CD8-positive, alpha-beta memory T cell (primary cell): ENCODE data around the gene C16orf96. TPM values are rescaled to one million over a fixed set of nuclear protein-coding genes. Genes with fewer than 3 reads are reported as not detected.

ENCODE experiments used
- CTCF ChIA-PET: fragments of 350-600 bp; sonication (Branson Sonifier 250); formaldehyde crosslinking; loops from one replicate; lab custom pipeline; 2021; ENCODE audit warnings: antibody characterized with exemption; lab: Charles Lee
- POLR2A ChIA-PET: fragments of 350-600 bp; sonication (Branson Sonifier 250); formaldehyde crosslinking; loops from one replicate; lab custom pipeline; 2021; ENCODE audit warnings: antibody characterized with exemption; lab: Charles Lee
- DNase-seq, 5 donors: peaks; one replicate each; pipeline versions ENCODE4 v3.0.0 to v3.0.0-alpha.2; 2020 to 2022; ENCODE audit warnings: mixed read lengths in 1 of 5
- H3K27ac ChIP-seq: one replicate; pipeline ENCODE4 v1.7.0; 2013; ENCODE audit warnings: low read depth, mild to moderate bottlenecking, low read length, moderate library complexity
- H3K27me3 ChIP-seq: 2 replicates; pipeline ENCODE4 v1.7.0; 2013; ENCODE audit warnings: low read length, mild to moderate bottlenecking; ENCODE audit not compliant: insufficient read depth, poor library complexity, severe bottlenecking
- H3K36me3 ChIP-seq: 2 replicates; pipeline ENCODE4 v1.7.0; 2013; ENCODE audit warnings: mild to moderate bottlenecking, low read length, moderate library complexity; ENCODE audit not compliant: insufficient read depth
- H3K4me1 ChIP-seq: 2 replicates; pipeline ENCODE4 v1.7.0; 2013; ENCODE audit warnings: mild to moderate bottlenecking, low read length, moderate library complexity; ENCODE audit not compliant: insufficient read depth
- H3K4me3 ChIP-seq: 2 replicates; pipeline ENCODE4 v1.7.0; 2013; ENCODE audit warnings: mild to moderate bottlenecking, low read length
- H3K9me3 ChIP-seq: 2 replicates; pipeline ENCODE4 v1.7.0; 2013; ENCODE audit warnings: mild to moderate bottlenecking, low read length
- H3K27ac Mint-ChIP-seq, 8 donors: one replicate each; pipeline ENCODE4 v1.8.0; 2020 to 2021; ENCODE audit warnings: mixed read lengths in 8 of 8, mild to moderate bottlenecking in 6 of 8, inconsistent platforms in 3 of 8, moderate library complexity in 3 of 8
- H3K27me3 Mint-ChIP-seq, 2 donors: one replicate each; pipeline ENCODE4 v1.8.0; 2020 to 2021; ENCODE audit warnings: mixed read lengths in 2 of 2, mild to moderate bottlenecking in 1 of 2, moderate library complexity in 1 of 2
- H3K36me3 Mint-ChIP-seq, 3 donors: one replicate each; pipeline ENCODE4 v1.8.0; 2020 to 2021; ENCODE audit warnings: mixed read lengths in 3 of 3, inconsistent platforms in 1 of 3, mild to moderate bottlenecking in 1 of 3
- H3K4me1 Mint-ChIP-seq, 3 donors: one replicate each; pipeline ENCODE4 v1.8.0; 2020 to 2021; ENCODE audit warnings: mixed read lengths in 3 of 3, inconsistent platforms in 1 of 3, mild to moderate bottlenecking in 1 of 3
- H3K4me3 Mint-ChIP-seq, 7 donors: one replicate each; pipeline ENCODE4 v1.8.0; 2020 to 2021; ENCODE audit warnings: mixed read lengths in 7 of 7, mild to moderate bottlenecking in 6 of 7, moderate library complexity in 4 of 7, inconsistent platforms in 2 of 7
- H3K9me3 Mint-ChIP-seq, 5 donors: one replicate each; pipeline ENCODE4 v1.8.0; 2020 to 2022; ENCODE audit warnings: mixed read lengths in 5 of 5, mild to moderate bottlenecking in 3 of 5, moderate library complexity in 2 of 5, inconsistent platforms in 1 of 5
- polyA plus RNA-seq: library from polyadenylated mRNA; unstranded; fragments of 300-500 nt; fragmentation: Illumina TruSeq; gene quantifications from one replicate; pipeline ENCODE4 v1.2.3, GENCODE V29; 2021
- total RNA-seq, 2 experiments: library from RNA; stranded (reverse); gene quantifications; one replicate each; pipeline ENCODE4 v1.2.3, GENCODE V29; 2021

C16orf96 gene
- total and polyA plus RNA-seq, 3 experiments from 2014 or later = 0.05 to 0.11 (median 0.07) TPM

DNA sequence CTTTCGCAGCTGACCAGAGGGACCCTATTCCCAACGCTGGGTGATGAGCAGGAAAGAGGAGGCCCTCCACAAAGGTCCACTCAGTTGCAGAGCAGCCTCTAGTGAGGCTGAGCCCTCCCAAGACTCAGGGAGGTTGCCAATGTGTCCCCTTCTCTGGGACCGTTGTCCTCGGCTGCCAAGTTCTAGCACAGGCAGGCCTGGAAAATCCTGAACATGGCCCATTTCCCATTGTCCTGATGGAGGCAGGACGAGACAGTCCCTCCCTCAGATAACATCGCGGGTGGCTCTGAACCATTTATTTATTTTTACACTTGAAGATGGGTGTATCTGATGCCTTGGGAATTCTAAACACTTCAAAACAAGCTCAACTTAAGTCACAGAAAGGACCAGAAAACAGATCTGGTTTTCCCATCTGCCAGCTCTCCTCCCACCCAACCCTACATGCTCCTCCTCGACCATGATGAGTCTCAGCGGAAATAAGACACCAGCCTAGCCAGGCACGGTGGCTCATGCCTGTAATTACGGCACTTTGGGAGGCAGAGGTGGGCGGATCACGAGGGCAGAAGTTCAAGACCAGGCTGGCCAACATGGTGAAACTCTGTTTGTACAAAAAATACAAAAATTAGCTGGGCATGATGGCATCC lies 30.4 kb upstream of the C16orf96 start:
- Histone ChIP-seq H3K36me3 (peaks cover 4% of the 10 kb centered on the region), H3K9me3 (no peaks in the 10 kb centered on the region), H3K27me3 (no peaks in the 10 kb centered on the region), H3K4me1 (peaks cover 23% of the 10 kb centered on the region), H3K4me3 (no peak overlapping the region), H3K27ac (no peak overlapping the region)
- DNase-seq = no peak
- Mint-ChIP-seq H3K4me3 (no peak overlapping the region), H3K4me1 (peaks cover 18 to 33% (median 23%) of the 10 kb centered on the region in 3 donors), H3K36me3 (peaks cover 0 to 21% (median 0%) of the 10 kb centered on the region in 3 donors), H3K9me3 (no peaks in the 10 kb centered on the region), H3K27me3 (no peaks in the 10 kb centered on the region), H3K27ac (no peak overlapping the region)
- CTCF ChIA-PET = interaction anchor here (1.7 kb wide), 2 partner anchors 19 to 23 kb away, joined by 4 to 5 read pairs; no protein-coding TSS in a partner anchor
- POLR2A ChIA-PET = no interaction called here

DNA sequence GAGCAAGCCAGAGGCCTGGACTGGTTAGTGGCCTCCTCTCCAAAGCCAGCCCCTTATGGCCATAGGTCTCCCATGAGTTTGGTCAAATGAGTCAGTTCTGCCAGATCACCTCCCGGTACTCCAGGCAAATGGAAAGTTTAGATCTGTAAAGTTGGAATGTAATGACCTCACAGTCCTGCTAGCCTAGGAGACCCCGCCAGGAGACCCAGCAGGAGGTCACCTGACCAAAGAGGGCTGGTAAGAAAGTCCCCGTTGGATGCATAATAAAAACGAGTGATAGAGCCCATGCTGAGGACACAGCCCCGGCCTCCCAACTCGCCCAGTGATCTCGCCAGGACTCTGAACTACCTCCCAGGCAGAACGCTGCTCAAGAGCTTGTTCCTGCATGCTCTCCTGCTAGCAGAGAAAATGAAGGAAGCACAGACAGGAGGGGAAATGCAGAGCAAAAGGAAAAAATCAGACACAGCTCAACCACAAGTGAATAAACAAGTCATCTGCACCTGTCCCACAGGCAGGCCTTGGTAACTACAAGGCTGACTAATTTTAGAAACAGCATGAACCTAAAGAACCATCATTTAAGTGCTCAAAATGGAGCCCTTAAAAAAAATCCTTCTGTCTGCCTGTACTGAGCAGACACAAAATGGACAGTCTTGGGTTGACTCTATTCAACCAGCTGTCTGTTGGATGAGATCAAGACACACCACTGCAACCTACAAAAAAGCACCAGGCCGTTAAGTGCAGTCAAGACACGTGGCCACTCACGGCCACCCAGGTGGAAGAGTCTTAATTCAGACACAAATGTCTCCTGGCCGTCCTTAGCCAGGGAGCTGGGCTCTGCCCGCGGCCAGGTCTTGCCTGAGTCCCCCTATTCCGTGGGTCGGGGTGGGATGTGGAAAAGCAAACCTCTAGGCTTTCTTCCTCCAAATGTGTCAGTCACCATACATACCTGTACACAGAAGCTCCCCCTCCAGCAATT lies 26.8 kb upstream of the C16orf96 start:
- no peak overlapping the region for H3K4me3 ChIP-seq
- H3K4me3 Mint-ChIP-seq = peak overlapping the region in 6 of 7 donors; percentile 6 to 81 (median 34)
- H3K4me1 Mint-ChIP-seq = peaks cover 22 to 51% (median 31%) of the 10 kb centered on the region in 3 donors

GRCh38 chr16:4531811-4532210 lies 24.3 kb upstream of the C16orf96 start:
- H3K4me1 Mint-ChIP-seq = peaks cover 41 to 66% (median 42%) of the 10 kb centered on the region in 3 donors
- H3K4me3 Mint-ChIP-seq = peak overlapping the region in 1 of 7 donors; percentile 32
- ChIA-PET POLR2A (no interaction called here), CTCF (interaction anchor here (1.2 to 1.7 kb wide), 2 partner anchors 16 to 45 kb away, joined by 3 to 4 read pairs; no protein-coding TSS in a partner anchor)
- Histone ChIP-seq H3K9me3 (no peaks in the 10 kb centered on the region), H3K4me3 (no peak overlapping the region), H3K36me3 (no peaks in the 10 kb centered on the region), H3K4me1 (peaks cover 47% of the 10 kb centered on the region), H3K27ac (no peak overlapping the region), H3K27me3 (no peaks in the 10 kb centered on the region)
- H3K36me3 Mint-ChIP-seq = peaks cover 0 to 16% (median 8%) of the 10 kb centered on the region in 3 donors
- peak overlapping the region in 4 of 8 donors; percentile 29 to 76 (median 50) for H3K27ac Mint-ChIP-seq
- no peaks in the 10 kb centered on the region for H3K27me3 Mint-ChIP-seq
- H3K9me3 Mint-ChIP-seq = no peaks in the 10 kb centered on the region
- DNase-seq = no peak

More for the DNA sequence above, 26.8 kb upstream of the C16orf96 start:
- DNase-seq = peak in 1 of 5 donors; percentile 35
- H3K36me3 Mint-ChIP-seq = peaks cover 0 to 15% (median 8%) of the 10 kb centered on the region in 3 donors
- ChIA-PET CTCF (interaction anchor here (0.7 to 1.5 kb wide), 3 partner anchors 15 to 171 kb away, joined by 3 to 6 read pairs (median 3); no protein-coding TSS in a partner anchor), POLR2A (interaction anchor here (0.7 to 1.8 kb wide), 2 partner anchors 9 to 19 kb away, joined by 5 to 14 read pairs; partner anchors contain the start of gene CDIP1)
- Histone ChIP-seq H3K36me3 (no peaks in the 10 kb centered on the region), H3K27ac (no peak overlapping the region), H3K27me3 (no peaks in the 10 kb centered on the region), H3K9me3 (no peaks in the 10 kb centered on the region), H3K4me1 (peaks cover 27% of the 10 kb centered on the region)
- peak overlapping the region; percentile 17 to 91 (median 80) for H3K27ac Mint-ChIP-seq
- no peaks in the 10 kb centered on the region for H3K9me3 Mint-ChIP-seq
- no peaks in the 10 kb centered on the region for H3K27me3 Mint-ChIP-seq

DNA sequence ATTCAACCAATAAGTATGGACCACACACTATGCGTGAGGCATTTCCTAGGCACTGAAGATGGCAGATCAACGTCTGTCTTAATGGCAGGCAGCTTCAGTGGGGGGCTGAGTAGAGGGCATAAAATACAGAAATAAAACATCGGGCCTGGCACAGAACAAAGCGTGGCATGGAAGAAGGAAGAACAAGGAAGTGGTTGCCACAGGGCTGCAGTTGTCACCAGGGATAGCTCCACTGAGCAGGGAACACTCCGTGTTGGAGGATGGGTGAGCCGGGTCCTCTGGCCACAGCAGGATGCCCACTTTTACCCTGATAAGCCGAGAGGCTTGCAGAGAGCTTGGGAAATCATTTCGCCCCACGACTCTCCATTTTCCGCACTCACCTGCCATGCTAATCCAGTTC lies 23.9 kb upstream of the C16orf96 start:
- no peak for DNase-seq
- Histone ChIP-seq H3K36me3 (no peaks in the 10 kb centered on the region), H3K27ac (no peak overlapping the region), H3K4me1 (peaks cover 45% of the 10 kb centered on the region), H3K4me3 (no peak overlapping the region), H3K27me3 (no peaks in the 10 kb centered on the region), H3K9me3 (no peaks in the 10 kb centered on the region)
- ChIA-PET CTCF (interaction anchor here (1.7 kb wide), 1 partner anchor 16 kb away, joined by 4 read pairs; no protein-coding TSS in a partner anchor), POLR2A (no interaction called here)
- Mint-ChIP-seq H3K4me3 (peak overlapping the region in 1 of 7 donors; percentile 32), H3K27ac (peak overlapping the region in 5 of 8 donors; percentile 14 to 76 (median 31)), H3K4me1 (peaks cover 45 to 69% (median 46%) of the 10 kb centered on the region in 3 donors), H3K9me3 (no peaks in the 10 kb centered on the region), H3K36me3 (peaks cover 0 to 16% (median 8%) of the 10 kb centered on the region in 3 donors), H3K27me3 (no peaks in the 10 kb centered on the region)

GRCh38 chr16:4533490-4533889 lies 22.6 kb upstream of the C16orf96 start:
- no peak overlapping the region for H3K4me3 Mint-ChIP-seq
- H3K4me1 ChIP-seq = peaks cover 46% of the 10 kb centered on the region
- no peak overlapping the region for H3K27ac ChIP-seq
- H3K27ac Mint-ChIP-seq = peak overlapping the region in 4 of 8 donors; percentile 23 to 60 (median 39)
- POLR2A ChIA-PET = no interaction called here
- no peak overlapping the region for H3K4me3 ChIP-seq
- peaks cover 42 to 65% (median 44%) of the 10 kb centered on the region in 3 donors for H3K4me1 Mint-ChIP-seq
- no peaks in the 10 kb centered on the region for H3K9me3 Mint-ChIP-seq
- CTCF ChIA-PET = interaction anchor here (1.5 to 1.7 kb wide), 2 partner anchors 15 to 28 kb away, joined by 3 to 4 read pairs; no protein-coding TSS in a partner anchor
- no peaks in the 10 kb centered on the region for H3K27me3 ChIP-seq
- peaks cover 0 to 16% (median 8%) of the 10 kb centered on the region in 3 donors for H3K36me3 Mint-ChIP-seq
- no peaks in the 10 kb centered on the region for H3K27me3 Mint-ChIP-seq
- DNase-seq = no peak
- H3K9me3 ChIP-seq = no peaks in the 10 kb centered on the region
- H3K36me3 ChIP-seq = no peaks in the 10 kb centered on the region

DNA sequence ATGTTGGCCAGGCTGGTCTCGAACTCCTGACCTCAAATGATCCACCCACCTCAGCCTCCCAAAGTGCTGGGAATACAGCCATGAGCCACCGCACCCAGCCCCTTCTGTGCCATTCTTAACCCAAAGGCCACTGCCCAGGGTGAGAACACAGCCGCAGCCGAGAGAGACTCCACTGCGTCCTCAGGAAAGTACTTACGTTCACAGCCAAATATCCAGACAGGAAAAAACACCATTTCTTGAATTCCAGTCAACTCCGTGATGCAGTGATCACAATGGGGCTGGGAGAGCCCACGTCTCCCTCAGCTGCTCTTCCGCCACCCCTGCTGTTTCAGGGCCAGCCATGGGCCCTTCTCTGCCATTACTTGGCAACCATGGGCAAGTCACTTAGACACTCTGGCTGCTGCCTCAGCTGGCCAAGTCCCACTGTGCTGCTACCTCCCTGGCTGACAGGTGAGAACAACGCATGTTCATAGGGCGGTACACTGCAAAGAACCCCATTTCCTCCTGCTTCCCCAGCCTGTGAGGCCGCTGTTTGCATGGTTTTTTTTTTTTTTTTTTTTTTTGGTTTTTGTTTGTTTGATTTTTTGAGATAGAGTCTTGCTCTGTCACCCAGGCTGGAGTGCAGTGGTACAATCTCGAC lies 21.9 kb upstream of the C16orf96 start:
- ChIA-PET POLR2A (no interaction called here), CTCF (interaction anchor here (1.0 to 1.5 kb wide), 2 partner anchors 28 to 58 kb away, joined by 3 read pairs; partner anchors contain the start of gene HMOX2)
- DNase-seq = peak in 2 of 5 donors; percentile 31 to 43
- Histone ChIP-seq H3K27me3 (no peaks in the 10 kb centered on the region), H3K9me3 (no peaks in the 10 kb centered on the region), H3K4me1 (peaks cover 42% of the 10 kb centered on the region), H3K27ac (no peak overlapping the region), H3K36me3 (no peaks in the 10 kb centered on the region), H3K4me3 (no peak overlapping the region)
- Mint-ChIP-seq H3K9me3 (no peaks in the 10 kb centered on the region), H3K27me3 (no peaks in the 10 kb centered on the region), H3K4me1 (peaks cover 40 to 66% (median 41%) of the 10 kb centered on the region in 3 donors), H3K27ac (peak overlapping the region; percentile 63 to 98 (median 93)), H3K36me3 (peaks cover 0 to 16% (median 8%) of the 10 kb centered on the region in 3 donors), H3K4me3 (peak overlapping the region in 6 of 7 donors; percentile 49 to 87 (median 66))

DNA sequence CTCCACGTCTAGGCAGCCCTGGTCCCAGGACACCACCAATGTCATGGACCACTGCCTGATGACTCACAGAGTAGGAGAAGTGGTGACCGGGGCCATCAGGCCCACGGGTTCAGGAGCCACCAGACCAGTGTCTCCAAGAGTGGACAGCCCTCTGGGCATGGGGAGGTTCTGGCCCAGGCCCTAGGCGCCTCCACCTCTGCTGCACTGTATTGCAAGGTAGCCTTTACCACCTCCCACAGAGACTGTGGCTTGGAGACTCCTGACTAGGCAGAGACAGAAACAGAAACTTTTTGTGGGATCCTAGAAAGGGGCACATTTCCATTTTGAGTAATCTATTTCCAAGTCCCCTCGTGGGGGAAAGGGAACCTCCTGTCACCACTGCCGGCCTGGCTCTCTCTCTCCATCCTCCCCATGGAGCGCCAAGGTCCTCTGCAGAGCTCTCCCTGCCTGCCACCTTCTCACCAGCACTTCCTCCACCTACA lies 20.5 kb upstream of the C16orf96 start:
- ChIA-PET CTCF (interaction anchor here (0.9 to 1.0 kb wide), 2 partner anchors 13 to 30 kb away, joined by 4 to 6 read pairs; no protein-coding TSS in a partner anchor), POLR2A (no interaction called here)
- no peak overlapping the region for H3K27ac ChIP-seq
- no peaks in the 10 kb centered on the region for H3K27me3 ChIP-seq
- Mint-ChIP-seq H3K4me3 (peak overlapping the region in 5 of 7 donors; percentile 19 to 93 (median 41)), H3K27ac (peak overlapping the region; percentile 59 to 96 (median 92)), H3K36me3 (peaks cover 7 to 15% (median 8%) of the 10 kb centered on the region in 3 donors), H3K4me1 (peaks cover 33 to 56% (median 36%) of the 10 kb centered on the region in 3 donors), H3K9me3 (no peaks in the 10 kb centered on the region), H3K27me3 (no peaks in the 10 kb centered on the region)
- H3K36me3 ChIP-seq = no peaks in the 10 kb centered on the region
- no peaks in the 10 kb centered on the region for H3K9me3 ChIP-seq
- no peak for DNase-seq
- peaks cover 33% of the 10 kb centered on the region for H3K4me1 ChIP-seq
- H3K4me3 ChIP-seq = no peak overlapping the region
